GM21529 (cell line): ENCODE data around the gene ROCK1.

ENCODE experiments used
- ATAC-seq: cut with Tn5 transposase; IDR thresholded peaks from one replicate; pipeline ENCODE4 v1.9.1; 2021; ENCODE audit not compliant: unreplicated experiment

The ROCK1 gene

DNA sequence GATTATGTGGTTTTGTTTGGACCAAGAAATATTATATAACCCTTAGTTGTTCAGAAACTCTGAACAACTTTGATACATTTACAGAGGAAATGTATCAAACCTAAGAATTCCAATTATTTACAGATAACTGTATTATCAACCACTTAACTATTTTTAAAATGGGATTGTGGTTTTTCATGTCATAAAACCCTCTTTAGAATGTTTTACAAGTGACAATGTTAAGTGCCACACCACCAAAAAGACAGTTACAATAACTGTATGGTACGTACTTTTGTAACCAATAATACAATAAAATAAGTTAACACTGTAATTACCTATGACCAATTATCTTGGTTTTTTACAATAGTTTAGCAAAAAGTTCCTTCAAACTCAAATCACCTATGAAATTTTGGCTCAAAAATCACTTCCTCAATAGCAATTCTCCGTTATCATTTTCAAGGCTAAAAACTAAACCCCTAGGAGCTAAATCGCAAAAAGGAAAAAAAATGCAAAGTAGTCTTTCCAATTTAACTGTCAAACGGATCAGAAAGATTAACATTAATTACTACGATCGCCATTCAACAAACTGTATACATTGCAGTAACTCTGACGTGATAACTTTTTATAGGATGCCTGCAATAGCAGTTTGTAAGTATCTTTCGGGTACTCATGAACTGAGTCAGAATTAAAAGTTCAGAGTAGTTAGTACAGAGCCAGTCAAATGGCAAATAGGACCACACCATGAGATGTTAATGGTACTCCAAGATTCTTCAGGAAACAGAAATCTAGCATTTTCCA is 1.5 kb downstream of the ROCK1 start:
- ATAC-seq = no peak

- ATAC-seq = peak; percentile 30
Observed at GRCh38 chr18:21105936-21106335, 5.7 kb downstream of the ROCK1 start.

DNA sequence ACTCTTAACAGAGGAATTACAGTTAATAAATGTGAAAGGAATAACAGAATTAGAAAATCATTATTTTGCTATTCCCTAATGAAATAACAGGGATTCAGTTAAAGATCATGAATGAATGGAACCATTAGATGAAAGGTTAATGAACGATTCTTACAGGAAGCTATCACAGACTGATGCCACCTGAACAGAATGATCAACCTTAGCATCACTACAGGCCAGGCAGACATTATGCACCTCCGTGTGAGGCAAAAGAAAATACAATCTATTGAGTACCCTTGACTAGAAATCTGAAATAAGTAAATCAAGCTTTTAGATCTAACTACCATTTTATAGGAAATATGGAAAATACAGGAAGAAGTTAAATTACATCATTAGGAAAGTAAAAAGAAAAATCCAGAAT is 10.4 kb downstream of the ROCK1 start:
- no peak for ATAC-seq

GRCh38 chr18:21100678-21101077 is 10.9 kb downstream of the ROCK1 start:
- no peak for ATAC-seq

- ATAC-seq = no peak
Observed at GRCh38 chr18:21100146-21100545, 11.5 kb downstream of the ROCK1 start.

GRCh38 chr18:21099442-21099841 is 12.2 kb downstream of the ROCK1 start:
- ATAC-seq = peak; percentile 74

GRCh38 chr18:21096760-21097159 is 14.9 kb downstream of the ROCK1 start:
- no peak for ATAC-seq

DNA sequence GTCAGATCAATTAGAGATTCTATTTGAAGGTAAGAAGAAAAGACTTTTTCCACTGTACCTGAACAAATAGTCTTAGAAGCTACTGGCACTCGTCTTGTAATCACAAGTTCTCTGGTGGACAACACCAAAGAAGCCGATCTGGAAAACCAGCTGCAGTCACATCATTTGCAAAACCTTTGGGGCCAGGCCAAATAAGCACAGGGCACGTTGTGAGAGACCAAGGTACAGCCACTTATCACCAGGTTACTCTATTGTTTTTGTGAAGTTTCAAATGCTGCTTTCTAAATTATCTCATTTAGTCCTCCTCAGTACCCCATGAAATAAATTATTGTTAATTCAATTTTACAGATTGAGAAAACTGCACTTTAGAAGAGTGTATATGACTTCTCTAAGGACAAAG is 18.5 kb downstream of the ROCK1 start:
- ATAC-seq = no peak

GRCh38 chr18:21090680-21091079 is 20.9 kb downstream of the ROCK1 start:
- no peak for ATAC-seq

DNA sequence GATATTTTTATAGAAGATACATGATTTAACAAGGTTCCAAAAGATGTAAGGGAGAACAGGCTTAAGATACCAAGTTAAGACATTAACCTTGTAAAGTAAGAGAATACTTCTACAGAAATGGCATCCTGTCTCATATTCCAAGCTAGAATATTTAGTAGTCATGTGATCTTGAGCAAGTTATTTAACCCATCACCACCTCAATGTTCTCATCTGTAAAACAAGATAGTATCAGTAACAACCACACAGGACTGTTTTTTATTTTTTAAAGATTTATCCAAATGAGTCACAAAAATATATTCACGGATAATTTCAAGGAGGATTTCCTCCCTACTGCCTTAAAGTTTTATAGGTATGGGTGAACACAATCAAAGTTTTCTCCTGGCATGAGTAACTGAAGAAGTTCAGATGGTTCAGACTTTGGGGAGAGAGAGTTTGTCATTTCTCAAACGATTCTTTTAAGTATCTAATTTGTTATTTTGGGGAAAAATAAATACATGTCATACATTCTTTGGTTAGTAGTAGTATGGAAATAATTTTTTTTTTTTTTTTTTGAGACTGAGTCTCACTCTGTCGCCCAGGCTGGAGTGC is 25.9 kb downstream of the ROCK1 start:
- no peak for ATAC-seq

- no peak for ATAC-seq
Observed at GRCh38 chr18:21084511-21085078, 27.0 kb downstream of the ROCK1 start.

GRCh38 chr18:21083017-21083416 is 28.6 kb downstream of the ROCK1 start:
- no peak for ATAC-seq

DNA sequence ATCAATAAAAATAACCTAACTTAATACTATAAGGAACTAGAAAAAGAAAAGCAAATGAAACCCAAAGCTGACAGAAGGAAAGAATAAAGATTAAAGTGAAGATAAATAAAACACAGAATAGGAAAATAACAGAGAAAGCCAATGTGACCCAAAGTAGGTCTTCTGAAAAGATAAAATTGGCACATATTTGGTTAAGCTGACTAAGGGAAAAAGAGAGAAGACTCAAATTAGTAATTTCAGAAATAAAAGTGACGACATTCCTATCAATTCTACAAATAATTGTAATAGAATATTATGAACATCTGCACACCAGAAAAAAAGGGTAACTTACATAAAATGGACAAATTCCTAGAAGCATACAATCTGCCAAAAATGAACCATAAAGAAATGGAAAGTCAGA is 30.2 kb downstream of the ROCK1 start:
- ATAC-seq = no peak

DNA sequence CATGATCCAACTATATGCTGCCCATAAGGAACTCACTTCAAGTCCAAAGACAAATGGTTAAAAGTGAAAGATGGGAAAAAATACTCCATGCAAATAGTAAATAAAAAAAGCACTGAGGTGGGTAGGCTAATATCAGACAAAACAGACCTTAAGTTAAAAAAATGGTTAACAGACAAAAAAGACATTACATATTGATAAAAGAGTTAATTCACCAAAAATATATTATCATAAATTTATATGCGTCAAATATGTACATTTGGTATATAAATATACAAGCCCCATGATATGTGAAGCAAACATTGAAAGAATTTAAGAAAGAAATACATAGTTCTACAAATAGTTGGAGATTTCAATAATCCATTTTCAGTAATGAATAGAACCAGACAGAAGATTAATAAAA is 31.0 kb downstream of the ROCK1 start:
- ATAC-seq = no peak

DNA sequence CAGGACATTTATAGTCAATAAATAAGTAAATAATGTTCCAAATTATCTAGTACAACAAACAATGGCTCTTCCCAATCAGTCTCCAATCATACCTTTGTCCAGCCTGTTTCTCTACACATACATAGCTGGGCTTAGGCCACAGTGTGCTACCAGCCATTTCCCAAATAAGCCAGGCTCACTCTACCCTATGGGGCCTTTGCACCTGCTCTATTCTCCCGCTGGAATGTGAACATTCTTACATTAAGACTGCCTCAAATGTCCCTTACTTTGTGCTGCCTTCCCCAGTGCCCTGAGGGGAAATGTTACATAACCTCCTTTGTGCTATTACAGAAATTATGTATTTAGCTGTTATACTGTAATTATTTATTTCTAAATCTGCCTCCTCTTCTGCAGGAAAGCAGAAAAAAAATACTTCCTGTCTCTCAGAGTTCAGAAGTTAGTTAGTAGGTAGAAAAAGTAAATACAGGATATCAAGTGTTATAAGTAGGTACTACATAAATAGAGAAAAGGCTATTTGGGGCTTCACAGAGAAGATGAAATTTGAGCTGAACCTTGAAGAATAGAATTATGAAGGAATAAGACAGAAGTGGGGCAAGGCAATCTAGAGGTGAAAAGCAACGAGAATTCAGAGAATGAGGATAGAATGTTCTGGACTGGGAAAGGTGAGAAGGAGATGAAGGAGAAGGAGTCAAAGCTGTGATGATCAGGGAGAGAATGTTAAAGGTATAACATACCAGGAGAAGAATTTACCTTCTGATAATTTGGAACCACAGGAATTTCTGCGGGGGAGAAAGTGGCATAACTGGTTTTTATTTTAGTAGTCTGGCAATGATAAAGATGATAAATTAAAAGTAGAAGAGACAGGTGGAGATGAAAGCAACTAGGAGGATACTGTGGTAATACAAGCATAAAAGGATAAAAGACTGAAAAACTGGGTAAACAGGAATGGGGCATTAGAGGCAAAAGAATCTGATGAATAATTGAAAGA is 37.0 kb downstream of the ROCK1 start:
- no peak for ATAC-seq

DNA sequence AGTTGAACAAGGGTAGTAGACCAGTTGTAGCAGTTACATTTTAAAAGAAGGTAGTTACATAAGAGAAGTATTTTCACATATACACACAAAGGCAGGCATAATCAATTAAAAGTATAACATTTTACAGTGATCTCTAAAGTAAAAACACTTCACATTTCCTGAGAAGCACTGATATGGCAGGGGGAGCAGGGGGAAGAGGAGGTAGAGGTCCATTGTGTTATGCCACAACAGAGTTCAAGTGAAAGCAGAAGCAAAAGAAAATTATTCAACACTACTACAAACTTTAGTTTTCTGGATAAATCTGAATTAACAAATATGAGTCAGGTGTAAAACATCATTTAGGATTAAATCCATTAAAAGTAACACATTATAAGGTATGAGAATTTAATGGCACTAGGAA is 38.4 kb downstream of the ROCK1 start:
- ATAC-seq = no peak

DNA sequence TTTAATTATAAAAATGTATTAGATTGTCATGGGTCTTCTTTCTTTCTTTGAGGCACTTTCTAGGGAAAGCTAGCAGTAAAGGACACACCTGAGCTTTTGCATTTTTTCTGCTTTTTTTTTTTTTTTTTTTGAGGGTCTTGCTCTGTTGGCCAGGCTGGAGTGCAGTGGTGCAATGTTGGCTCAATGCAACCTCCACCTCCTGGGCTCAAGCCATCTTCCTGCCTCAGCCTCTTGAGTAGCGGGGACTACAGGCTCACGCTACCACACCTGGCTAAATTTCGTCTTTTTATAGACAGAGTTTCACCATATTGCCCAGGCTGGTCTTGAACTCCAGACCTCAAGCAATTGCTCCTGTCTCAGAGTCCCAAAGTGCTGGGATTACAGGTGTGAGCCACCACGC is 40.5 kb downstream of the ROCK1 start:
- no peak for ATAC-seq

DNA sequence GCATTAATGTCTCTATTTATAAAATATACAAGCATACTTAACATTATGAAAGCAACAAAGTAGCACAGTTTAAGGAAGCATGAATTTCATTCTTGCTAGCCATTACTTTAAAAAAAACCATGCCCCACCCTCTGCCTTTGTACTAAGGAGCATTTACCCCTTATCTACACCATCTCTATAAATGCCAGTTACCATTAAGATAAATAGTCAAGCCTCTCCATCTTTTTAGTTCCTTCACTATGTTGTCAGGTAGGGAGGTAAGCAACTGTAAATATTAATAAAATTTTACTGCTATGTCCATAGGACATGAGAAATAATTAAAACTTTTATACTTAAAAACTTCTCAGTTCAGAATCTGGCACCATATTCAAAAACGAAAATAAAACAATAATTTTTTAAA is 42.1 kb downstream of the ROCK1 start:
- no peak for ATAC-seq

DNA sequence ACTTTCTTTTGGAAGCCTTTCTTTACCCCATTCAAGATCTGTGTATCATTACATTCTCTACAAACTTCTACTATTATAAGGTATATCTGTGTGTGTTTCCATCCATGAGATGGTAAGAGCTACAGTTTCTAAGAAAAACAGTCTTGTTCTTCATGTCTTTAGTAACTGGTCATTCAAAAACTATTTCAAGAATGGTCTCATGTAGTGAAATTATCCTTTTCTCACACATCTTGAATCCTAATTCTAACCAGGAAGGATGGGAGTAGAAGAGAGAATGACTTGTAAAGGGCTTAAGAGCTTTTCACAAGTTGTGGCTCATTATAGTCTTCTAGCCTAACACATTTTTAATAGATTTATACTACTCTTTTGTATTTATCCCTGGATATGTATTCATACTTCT is 47.3 kb downstream of the ROCK1 start:
- no peak for ATAC-seq

GRCh38 chr18:21063011-21063410 is 48.6 kb downstream of the ROCK1 start:
- no peak for ATAC-seq

DNA sequence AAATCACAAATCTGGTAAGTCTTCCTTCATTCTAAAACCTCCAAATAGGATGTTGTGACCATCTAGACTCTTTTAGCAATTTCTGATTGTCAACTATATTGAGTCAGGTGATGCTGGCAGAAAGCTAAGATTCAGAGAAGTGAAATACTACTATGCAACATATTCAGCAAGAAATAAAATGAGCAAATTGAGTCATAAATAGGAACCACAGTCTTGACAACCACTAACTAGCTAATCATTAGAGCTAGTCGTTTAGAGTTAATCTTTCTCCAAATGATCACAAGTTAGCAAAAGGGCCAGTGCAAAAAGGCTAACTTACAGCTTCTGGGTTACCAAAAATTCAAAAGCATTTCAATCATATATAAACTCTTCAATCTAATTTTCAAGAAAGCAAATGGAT is 54.5 kb downstream of the ROCK1 start:
- no peak for ATAC-seq
